ENCODE data around the gene CHD6. TPM values are rescaled to one million over a fixed set of nuclear protein-coding genes. Genes with fewer than 3 reads are reported as not detected.
A peak's percentile ranks its signal among the peaks of the same experiment; 100 is the strongest.

CHD6 gene
- total and polyA plus RNA-seq, 5 donors from 2014 or later, result 33.4 to 87.4 (median 39.7) TPM

DNA sequence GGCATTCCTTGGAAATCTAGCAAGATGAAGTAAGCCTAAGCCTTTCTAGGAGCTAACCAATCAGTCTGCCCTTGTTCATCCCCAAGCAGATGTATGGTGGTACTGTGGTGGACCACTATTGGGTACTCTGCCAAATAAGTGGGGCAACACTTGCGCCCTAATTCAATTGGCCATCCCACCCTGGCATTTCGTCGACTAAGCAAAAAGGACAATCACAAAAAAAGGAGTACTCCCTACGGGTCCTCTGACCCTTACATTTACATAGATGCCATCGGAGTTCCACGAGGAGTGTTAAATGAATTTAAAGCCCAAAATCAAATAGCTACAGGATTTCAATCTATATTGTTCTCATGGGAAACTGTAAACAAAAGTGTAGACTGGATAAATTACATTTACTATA is 19.5 kb downstream of the CHD6 start:
- peaks cover 60 to 83% of the 10 kb centered on the region in 2 experiments for H3K9me3 ChIP-seq (ENCODE audit: control insufficient read depth in 2 of 2, low read length in 2 of 2)
- peaks cover 5 to 76% (median 39%) of the 10 kb centered on the region in 7 donors for H3K9me3 Mint-ChIP-seq
- peaks cover 9% of the 10 kb centered on the region for H3K36me3 ChIP-seq (ENCODE audit: control insufficient read depth, insufficient read depth, low read length)
- no peak overlapping the region for H3K4me3 Mint-ChIP-seq
- H3K27ac ChIP-seq (ENCODE audit: insufficient read depth, low read length, poor library complexity, severe bottlenecking), result no peak overlapping the region
- no peak overlapping the region for H3K27ac Mint-ChIP-seq
- H3K4me1 Mint-ChIP-seq, result peaks cover 5 to 27% (median 17%) of the 10 kb centered on the region in 4 donors
- DNase-seq (no peak), ATAC-seq (ENCODE audit: low read depth in 2 of 2) (no peak)
- H3K27me3 ChIP-seq (ENCODE audit: control insufficient read depth, insufficient read depth, low read length), result no peaks in the 10 kb centered on the region
- H3K36me3 Mint-ChIP-seq, result peaks cover 45% of the 10 kb centered on the region
- H3K4me1 ChIP-seq (ENCODE audit: control insufficient read depth, insufficient read depth, low read length, poor library complexity, severe bottlenecking), result no peaks in the 10 kb centered on the region
- no peak overlapping the region for H3K4me3 ChIP-seq (ENCODE audit: low read depth, low read length)
- no peaks in the 10 kb centered on the region for H3K27me3 Mint-ChIP-seq

DNA sequence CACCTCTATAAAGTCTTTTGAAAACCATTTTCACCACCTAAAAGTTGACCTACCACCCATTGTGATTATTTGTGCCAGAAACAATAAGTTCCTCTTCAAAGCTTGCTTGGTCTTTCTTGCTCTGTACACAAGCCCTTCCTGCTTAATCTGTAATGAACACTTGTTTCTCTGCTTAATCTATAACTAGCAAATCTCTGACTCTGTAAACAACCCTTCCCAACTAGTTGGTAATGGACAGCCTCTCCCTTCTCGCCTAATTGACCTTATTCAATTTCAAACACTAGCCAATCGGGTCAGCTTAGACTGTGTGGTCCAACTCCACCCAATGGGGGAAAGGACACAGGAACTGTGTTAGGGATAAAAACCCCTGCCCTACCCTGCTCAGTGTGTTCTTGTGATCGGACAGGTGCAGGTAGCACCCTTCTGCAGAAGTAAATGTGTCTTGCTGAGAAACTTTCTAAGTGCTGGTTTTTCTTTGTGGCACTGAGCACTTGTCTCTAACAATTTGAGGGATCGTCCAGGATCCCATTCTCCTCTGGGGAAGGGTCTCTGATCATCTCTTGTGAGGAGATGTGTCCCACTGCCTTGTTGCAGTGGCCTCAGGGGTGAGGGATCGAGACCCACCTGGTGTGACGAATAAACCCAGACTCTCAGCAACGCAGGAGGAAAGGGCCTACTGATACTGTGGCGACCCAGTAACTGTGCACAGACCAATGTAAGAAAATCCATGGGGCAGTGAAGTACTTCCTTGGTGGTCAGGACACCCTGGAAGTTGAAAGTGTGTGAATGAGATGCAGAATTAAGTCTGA is 23.5 kb downstream of the CHD6 start:
- ATAC-seq (ENCODE audit: low read depth in 2 of 2), result no peak
- Mint-ChIP-seq H3K27ac (no peak overlapping the region), H3K9me3 (peaks cover 4 to 54% (median 35%) of the 10 kb centered on the region in 7 donors), H3K4me3 (peak overlapping the region in 2 of 4 donors; percentile 8 to 9), H3K36me3 (peaks cover 32% of the 10 kb centered on the region), H3K27me3 (no peaks in the 10 kb centered on the region), H3K4me1 (peaks cover 0 to 41% (median 22%) of the 10 kb centered on the region in 4 donors)
- DNase-seq, result no peak
- Histone ChIP-seq H3K4me3 (ENCODE audit: low read depth, low read length) (no peak overlapping the region), H3K27me3 (ENCODE audit: control insufficient read depth, insufficient read depth, low read length) (no peaks in the 10 kb centered on the region), H3K36me3 (ENCODE audit: control insufficient read depth, insufficient read depth, low read length) (peaks cover 9% of the 10 kb centered on the region), H3K9me3 (ENCODE audit: control insufficient read depth in 2 of 2, low read length in 2 of 2) (peaks cover 41 to 66% of the 10 kb centered on the region in 2 experiments), H3K4me1 (ENCODE audit: control insufficient read depth, insufficient read depth, low read length, poor library complexity, severe bottlenecking) (no peaks in the 10 kb centered on the region), H3K27ac (ENCODE audit: insufficient read depth, low read length, poor library complexity, severe bottlenecking) (no peak overlapping the region)

DNA sequence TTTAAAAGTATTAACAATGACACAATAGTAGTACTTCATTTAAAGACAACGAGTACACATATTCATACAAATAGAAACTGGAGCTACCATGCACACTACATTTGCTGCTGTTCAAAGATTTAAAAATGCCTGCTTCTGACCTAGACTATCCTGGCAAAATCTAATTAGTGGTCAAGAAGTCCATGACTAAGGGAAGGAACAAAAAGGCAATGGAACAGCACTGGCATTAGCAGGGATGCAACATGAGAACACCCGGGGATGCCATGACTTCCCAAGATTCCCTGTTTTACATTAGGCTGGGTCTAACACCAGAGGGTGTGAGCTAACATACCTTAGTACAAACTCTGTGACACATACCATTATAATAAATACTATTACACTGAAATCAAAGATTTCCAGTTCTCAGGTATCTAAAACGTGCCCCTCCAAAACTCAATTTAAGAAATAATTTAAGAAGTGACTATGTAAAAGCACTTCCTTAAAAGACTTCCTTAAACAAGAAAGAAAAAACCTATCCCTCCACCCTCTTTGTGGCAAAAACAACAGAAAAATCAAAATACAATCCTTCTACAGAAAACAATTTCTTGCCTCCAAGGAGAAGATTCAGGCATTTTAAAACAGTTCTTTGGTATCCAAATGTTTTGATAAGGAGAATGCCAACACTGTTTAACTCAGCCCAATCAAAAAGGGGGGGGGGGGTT is 25.5 kb downstream of the CHD6 start:
- Mint-ChIP-seq H3K27ac (no peak overlapping the region), H3K4me1 (peaks cover 3 to 50% (median 21%) of the 10 kb centered on the region in 4 donors), H3K27me3 (no peaks in the 10 kb centered on the region), H3K9me3 (peaks cover 4 to 39% (median 32%) of the 10 kb centered on the region in 7 donors), H3K4me3 (no peak overlapping the region), H3K36me3 (peaks cover 35% of the 10 kb centered on the region)
- peaks cover 29 to 56% of the 10 kb centered on the region in 2 experiments for H3K9me3 ChIP-seq (ENCODE audit: control insufficient read depth in 2 of 2, low read length in 2 of 2)
- DNase-seq, result no peak
- ATAC-seq (ENCODE audit: low read depth in 2 of 2), result no peak
- H3K27me3 ChIP-seq (ENCODE audit: control insufficient read depth, insufficient read depth, low read length), result no peaks in the 10 kb centered on the region
- H3K4me3 ChIP-seq (ENCODE audit: low read depth, low read length), result no peak overlapping the region
- H3K27ac ChIP-seq (ENCODE audit: insufficient read depth, low read length, poor library complexity, severe bottlenecking), result no peak overlapping the region
- H3K36me3 ChIP-seq (ENCODE audit: control insufficient read depth, insufficient read depth, low read length), result peaks cover 6% of the 10 kb centered on the region
- no peaks in the 10 kb centered on the region for H3K4me1 ChIP-seq (ENCODE audit: control insufficient read depth, insufficient read depth, low read length, poor library complexity, severe bottlenecking)

- Mint-ChIP-seq H3K4me3 (no peak overlapping the region), H3K36me3 (peaks cover 29% of the 10 kb centered on the region), H3K27me3 (no peaks in the 10 kb centered on the region), H3K9me3 (peaks cover 0 to 26% (median 20%) of the 10 kb centered on the region in 7 donors), H3K4me1 (peaks cover 0 to 30% (median 13%) of the 10 kb centered on the region in 4 donors), H3K27ac (peak overlapping the region in 1 of 3 donors; percentile 71)
- H3K4me3 ChIP-seq (ENCODE audit: low read depth, low read length), result no peak overlapping the region
- peaks cover 17% of the 10 kb centered on the region for H3K36me3 ChIP-seq (ENCODE audit: control insufficient read depth, insufficient read depth, low read length)
- H3K27ac ChIP-seq (ENCODE audit: insufficient read depth, low read length, poor library complexity, severe bottlenecking), result no peak overlapping the region
- H3K27me3 ChIP-seq (ENCODE audit: control insufficient read depth, insufficient read depth, low read length), result no peaks in the 10 kb centered on the region
- DNase-seq (no peak), ATAC-seq (ENCODE audit: low read depth in 2 of 2) (no peak)
- peaks cover 30 to 32% of the 10 kb centered on the region in 2 experiments for H3K9me3 ChIP-seq (ENCODE audit: control insufficient read depth in 2 of 2, low read length in 2 of 2)
- no peaks in the 10 kb centered on the region for H3K4me1 ChIP-seq (ENCODE audit: control insufficient read depth, insufficient read depth, low read length, poor library complexity, severe bottlenecking)
Measured at GRCh38 chr20:41587956-41588355, 30.2 kb downstream of the CHD6 start.

GRCh38 chr20:41587523-41587922 is 30.7 kb downstream of the CHD6 start:
- ATAC-seq (ENCODE audit: low read depth in 2 of 2) (no peak), DNase-seq (no peak)
- Mint-ChIP-seq H3K27me3 (no peaks in the 10 kb centered on the region), H3K4me1 (peaks cover 2 to 30% (median 15%) of the 10 kb centered on the region in 4 donors), H3K36me3 (peaks cover 29% of the 10 kb centered on the region), H3K9me3 (peaks cover 0 to 25% (median 20%) of the 10 kb centered on the region in 7 donors), H3K27ac (peak overlapping the region in 1 of 3 donors; percentile 71), H3K4me3 (no peak overlapping the region)
- no peaks in the 10 kb centered on the region for H3K4me1 ChIP-seq (ENCODE audit: control insufficient read depth, insufficient read depth, low read length, poor library complexity, severe bottlenecking)
- H3K36me3 ChIP-seq (ENCODE audit: control insufficient read depth, insufficient read depth, low read length), result peaks cover 17% of the 10 kb centered on the region
- H3K27ac ChIP-seq (ENCODE audit: insufficient read depth, low read length, poor library complexity, severe bottlenecking), result no peak overlapping the region
- peaks cover 30 to 32% of the 10 kb centered on the region in 2 experiments for H3K9me3 ChIP-seq (ENCODE audit: control insufficient read depth in 2 of 2, low read length in 2 of 2)
- H3K27me3 ChIP-seq (ENCODE audit: control insufficient read depth, insufficient read depth, low read length), result no peaks in the 10 kb centered on the region
- H3K4me3 ChIP-seq (ENCODE audit: low read depth, low read length), result no peak overlapping the region

DNA sequence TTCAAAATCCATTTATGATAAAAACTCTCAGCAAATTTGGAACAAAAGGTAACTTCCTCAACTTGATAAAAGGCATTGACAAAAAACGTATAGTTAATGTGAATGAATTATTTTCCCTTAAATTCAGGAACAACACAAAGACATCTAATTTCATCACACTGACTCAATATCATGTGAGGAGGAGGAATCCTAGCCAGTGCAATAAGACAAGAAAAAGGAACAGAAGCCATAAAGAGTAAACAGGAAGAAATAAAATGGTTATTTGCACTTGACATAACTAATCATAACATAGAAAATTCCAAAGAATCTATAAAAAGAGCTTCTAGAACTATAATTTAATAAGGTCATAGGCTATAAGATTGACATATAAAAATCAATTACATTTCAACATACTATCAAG is 31.4 kb downstream of the CHD6 start:
- Mint-ChIP-seq H3K27me3 (no peaks in the 10 kb centered on the region), H3K9me3 (peaks cover 0 to 26% (median 20%) of the 10 kb centered on the region in 7 donors), H3K27ac (no peak overlapping the region), H3K4me3 (no peak overlapping the region), H3K36me3 (peaks cover 29% of the 10 kb centered on the region), H3K4me1 (peaks cover 10 to 35% (median 20%) of the 10 kb centered on the region in 4 donors)
- peaks cover 17% of the 10 kb centered on the region for H3K36me3 ChIP-seq (ENCODE audit: control insufficient read depth, insufficient read depth, low read length)
- H3K9me3 ChIP-seq (ENCODE audit: control insufficient read depth in 2 of 2, low read length in 2 of 2), result peaks cover 30 to 32% of the 10 kb centered on the region in 2 experiments
- no peak for ATAC-seq (ENCODE audit: low read depth in 2 of 2)
- DNase-seq, result no peak
- no peaks in the 10 kb centered on the region for H3K4me1 ChIP-seq (ENCODE audit: control insufficient read depth, insufficient read depth, low read length, poor library complexity, severe bottlenecking)
- no peaks in the 10 kb centered on the region for H3K27me3 ChIP-seq (ENCODE audit: control insufficient read depth, insufficient read depth, low read length)
- no peak overlapping the region for H3K4me3 ChIP-seq (ENCODE audit: low read depth, low read length)
- H3K27ac ChIP-seq (ENCODE audit: insufficient read depth, low read length, poor library complexity, severe bottlenecking), result no peak overlapping the region

- ATAC-seq (ENCODE audit: low read depth in 2 of 2) (no peak), DNase-seq (no peak)
- Histone ChIP-seq H3K27ac (ENCODE audit: insufficient read depth, low read length, poor library complexity, severe bottlenecking) (no peak overlapping the region), H3K9me3 (ENCODE audit: control insufficient read depth in 2 of 2, low read length in 2 of 2) (peaks cover 8 to 12% of the 10 kb centered on the region in 2 experiments), H3K27me3 (ENCODE audit: control insufficient read depth, insufficient read depth, low read length) (no peaks in the 10 kb centered on the region), H3K4me1 (ENCODE audit: control insufficient read depth, insufficient read depth, low read length, poor library complexity, severe bottlenecking) (no peaks in the 10 kb centered on the region), H3K36me3 (ENCODE audit: control insufficient read depth, insufficient read depth, low read length) (peaks cover 4% of the 10 kb centered on the region), H3K4me3 (ENCODE audit: low read depth, low read length) (no peak overlapping the region)
- peak overlapping the region in 2 of 3 donors; percentile 25 to 26 for H3K27ac Mint-ChIP-seq
- peaks cover 0 to 18% (median 4%) of the 10 kb centered on the region in 7 donors for H3K9me3 Mint-ChIP-seq
- peaks cover 22 to 63% (median 49%) of the 10 kb centered on the region in 4 donors for H3K4me1 Mint-ChIP-seq
- no peaks in the 10 kb centered on the region for H3K27me3 Mint-ChIP-seq
- H3K4me3 Mint-ChIP-seq, result peak overlapping the region in 1 of 4 donors; percentile 52
- peaks cover 8% of the 10 kb centered on the region for H3K36me3 Mint-ChIP-seq
Measured at GRCh38 chr20:41580350-41580749, 37.8 kb downstream of the CHD6 start.

Data from CD4-positive, CD25-positive, alpha-beta regulatory T cell (primary cell).